CD14-positive monocyte (primary cell): Measurements from ENCODE around the gene MYNN. TPM values are rescaled to one million over a fixed set of nuclear protein-coding genes. Genes with fewer than 3 reads are reported as not detected.
A peak's percentile ranks its signal among the peaks of the same experiment; 100 is the strongest.

Source experiments
- DNase-seq, 3 donors: peaks; one replicate each; pipeline ENCODE4 v3.0.0-alpha.2; 2011 to 2022
- H2AFZ ChIP-seq: 2 replicates; pipeline ENCODE4 v1.6.0; 2012; ENCODE audit warnings: mild to moderate bottlenecking, low read depth, low read length, inconsistent platforms; ENCODE audit not compliant: insufficient read depth, poor library complexity, severe bottlenecking
- H3K27ac ChIP-seq, 2 donors: 1 replicate in 1 of 2; 2 replicates in 1 of 2; pipeline ENCODE4 v1.5.1; 2012 to 2013; ENCODE audit warnings: low read length in 2 of 2, control low read depth in 1 of 2, inconsistent platforms in 1 of 2, low read depth in 1 of 2, mild to moderate bottlenecking in 1 of 2
- H3K27me3 ChIP-seq, 2 donors: one replicate each; pipeline versions ENCODE4 v1.6.0 to v1.6.1; 2011 to 2013; ENCODE audit warnings: low read length in 2 of 2; ENCODE audit not compliant: control insufficient read depth in 2 of 2, insufficient read depth in 2 of 2
- H3K36me3 ChIP-seq, 2 donors: replicated peaks in 1 of 2; 1 replicate in 1 of 2; 2 replicates in 1 of 2; pipeline versions ENCODE4 v1.5.1 to v1.6.1; 2012 to 2013; ENCODE audit warnings: low read length in 2 of 2, control low read depth in 1 of 2, inconsistent platforms in 1 of 2, mild to moderate bottlenecking in 1 of 2; ENCODE audit not compliant: insufficient read depth in 2 of 2, control insufficient read depth in 1 of 2
- H3K4me1 ChIP-seq, 2 donors: 1 replicate in 1 of 2; 2 replicates in 1 of 2; pipeline versions ENCODE4 v1.5.1 to v1.6.1; 2012 to 2013; ENCODE audit warnings: low read length in 2 of 2, control low read depth in 1 of 2, inconsistent platforms in 1 of 2, mild to moderate bottlenecking in 1 of 2, moderate library complexity in 1 of 2; ENCODE audit not compliant: insufficient read depth in 2 of 2, control insufficient read depth in 1 of 2
- H3K4me2 ChIP-seq: replicated peaks from 2 replicates; pipeline ENCODE3; 2012; ENCODE audit warnings: low read length, moderate library complexity, mild to moderate bottlenecking; ENCODE audit not compliant: poor library complexity, severe bottlenecking; ENCODE audit errors: extremely low read depth
- H3K4me3 ChIP-seq, 3 experiments: fragments of 200-600 bp in 1 of 3; sonication (generic) in 1 of 3; replicated peaks in 1 of 3; 1 replicate in 2 of 3; 2 replicates in 1 of 3; pipeline ENCODE4 v1.5.1; 2011 to 2013; ENCODE audit warnings: low read length in 3 of 3, mild to moderate bottlenecking in 3 of 3, control low read depth in 2 of 3, low read depth in 2 of 3, inconsistent platforms in 1 of 3, moderate library complexity in 1 of 3
- H3K79me2 ChIP-seq: 2 replicates; pipeline ENCODE4 v1.6.0; 2012; ENCODE audit warnings: mild to moderate bottlenecking, control low read depth, inconsistent platforms, low read length, moderate library complexity; ENCODE audit not compliant: insufficient read depth
- H3K9ac ChIP-seq: 2 replicates; pipeline ENCODE4 v1.6.0; 2017; ENCODE audit warnings: low read length, mild to moderate bottlenecking; ENCODE audit not compliant: insufficient read depth, poor library complexity, severe bottlenecking
- H3K9me3 ChIP-seq, 2 donors: replicated peaks in 1 of 2; 1 replicate in 1 of 2; 2 replicates in 1 of 2; pipeline versions ENCODE4 v1.5.1 to v1.6.1; 2012 to 2013; ENCODE audit warnings: low read length in 2 of 2, control low read depth in 1 of 2; ENCODE audit not compliant: control insufficient read depth in 1 of 2, insufficient read depth in 1 of 2
- H4K20me1 ChIP-seq: 2 replicates; pipeline ENCODE4 v1.6.0; 2012; ENCODE audit warnings: mild to moderate bottlenecking, low read length, control low read depth, moderate library complexity; ENCODE audit not compliant: insufficient read depth
- H3K27ac Mint-ChIP-seq, 7 donors: one replicate each; pipeline ENCODE4 v1.8.0; 2020; ENCODE audit warnings: mild to moderate bottlenecking in 7 of 7, mixed read lengths in 7 of 7, moderate library complexity in 6 of 7, inconsistent platforms in 2 of 7
- H3K27me3 Mint-ChIP-seq, 3 donors: one replicate each; pipeline ENCODE4 v1.8.0; 2021 to 2022; ENCODE audit warnings: low read depth in 3 of 3, mild to moderate bottlenecking in 3 of 3, mixed read lengths in 3 of 3, moderate library complexity in 3 of 3, inconsistent platforms in 1 of 3
- H3K36me3 Mint-ChIP-seq, 2 donors: one replicate each; pipeline ENCODE4 v1.8.0; 2020; ENCODE audit warnings: mixed read lengths in 2 of 2, inconsistent platforms in 1 of 2, mild to moderate bottlenecking in 1 of 2
- H3K4me1 Mint-ChIP-seq: one replicate; pipeline ENCODE4 v1.8.0; 2020; ENCODE audit warnings: mild to moderate bottlenecking, mixed read lengths
- H3K4me3 Mint-ChIP-seq, 2 donors: one replicate each; pipeline ENCODE4 v1.8.0; 2020; ENCODE audit warnings: mild to moderate bottlenecking in 2 of 2, mixed read lengths in 2 of 2, moderate library complexity in 1 of 2
- H3K9me3 Mint-ChIP-seq, 7 donors: one replicate each; pipeline ENCODE4 v1.8.0; 2020 to 2022; ENCODE audit warnings: mixed read lengths in 7 of 7, mild to moderate bottlenecking in 6 of 7, moderate library complexity in 6 of 7, inconsistent platforms in 2 of 7
- CTCF ChIP-seq: fragments of 200-600 bp; IDR thresholded peaks from one replicate; pipeline ENCODE4 v1.8.0; 2022; ENCODE audit warnings: antibody characterized with exemption, mild to moderate bottlenecking
- WGBS: methylation state at CpG from one replicate; pipeline ENCODE4 v1.1.5; 2013; ENCODE audit warnings: missing lambda C conversion rate; ENCODE audit not compliant: insufficient coverage; 5-methylcytosine and 5-hydroxymethylcytosine counted together
- intact Hi-C, 2 donors: fragments of 100-400 bp; cut with micrococcal nuclease; formaldehyde crosslinking; loops; one replicate each; pipeline versions ENCODE4 v1.15.0 to v1.15.1; 2023
- polyA plus RNA-seq, 3 donors: library from polyadenylated mRNA; depleted of rRNA in 1 of 3; unstranded in 2 of 3; stranded (reverse) in 1 of 3; fragments of 300-500 nt in 2 of 3; fragments of >200 nt in 1 of 3; fragmentation: Illumina TruSeq in 2 of 3; gene quantifications; 1 replicate in 2 of 3; 2 replicates in 1 of 3; pipeline ENCODE4 v1.2.3, GENCODE V29; 2012 to 2021

MYNN gene
- polyA plus RNA-seq, 3 donors, result 6.3 to 9.0 (median 8.7) TPM

GRCh38 chr3:169746924-169747323 is 26.3 kb upstream of the MYNN start:
- H3K27ac Mint-ChIP-seq, result peak overlapping the region in 1 of 7 donors; percentile 31
- Histone ChIP-seq H3K9ac (no peak overlapping the region), H3K27me3 (no peaks in the 10 kb centered on the region), H3K79me2 (no peaks in the 10 kb centered on the region), H3K4me2 (no peak overlapping the region), H3K27ac (no peak overlapping the region), H3K36me3 (no peaks in the 10 kb centered on the region), H3K9me3 (no peaks in the 10 kb centered on the region), H2AFZ (no peak overlapping the region), H4K20me1 (no peaks in the 10 kb centered on the region), H3K4me1 (no peaks in the 10 kb centered on the region), H3K4me3 (no peak overlapping the region)
- no peaks in the 10 kb centered on the region for H3K9me3 Mint-ChIP-seq
- peaks cover 3 to 7% (median 5%) of the 10 kb centered on the region in 3 donors for H3K27me3 Mint-ChIP-seq
- peak in 1 of 3 donors; percentile 13 for DNase-seq
- H3K36me3 Mint-ChIP-seq, result no peaks in the 10 kb centered on the region
- H3K4me1 Mint-ChIP-seq, result peaks cover 4% of the 10 kb centered on the region
- no peak overlapping the region for H3K4me3 Mint-ChIP-seq
- WGBS, result 0% methylated on average over 3 of the region's 6 CpGs
- intact Hi-C loops, result no loop called here
- no peak for TF ChIP-seq CTCF

DNA sequence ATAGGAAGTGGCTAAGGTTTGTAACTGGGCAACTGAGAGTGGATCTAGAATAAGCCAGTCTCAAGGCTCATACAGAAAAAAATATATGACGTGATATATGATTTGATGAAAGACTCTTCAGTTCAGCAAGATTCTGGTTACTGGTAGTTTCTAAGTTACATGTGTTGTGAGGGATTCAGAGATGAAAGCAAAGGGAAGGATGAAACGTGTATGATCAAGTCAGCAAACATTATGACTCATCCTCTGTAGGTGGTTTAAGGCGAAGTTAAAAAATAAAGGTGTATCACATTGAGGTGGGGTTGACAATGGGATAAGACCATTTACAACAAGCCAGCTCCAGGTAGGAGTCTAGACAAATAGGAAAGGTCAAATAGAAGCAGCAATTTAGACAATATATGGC is 24.5 kb upstream of the MYNN start:
- Histone ChIP-seq H3K9ac (no peak overlapping the region), H3K4me3 (no peak overlapping the region), H3K36me3 (no peaks in the 10 kb centered on the region), H4K20me1 (no peaks in the 10 kb centered on the region), H3K4me1 (no peaks in the 10 kb centered on the region), H3K79me2 (no peaks in the 10 kb centered on the region), H2AFZ (no peak overlapping the region), H3K4me2 (no peak overlapping the region), H3K9me3 (no peaks in the 10 kb centered on the region), H3K27me3 (no peaks in the 10 kb centered on the region), H3K27ac (no peak overlapping the region)
- Mint-ChIP-seq H3K27me3 (peaks cover 3 to 12% (median 7%) of the 10 kb centered on the region in 3 donors), H3K4me1 (peaks cover 4% of the 10 kb centered on the region), H3K36me3 (no peaks in the 10 kb centered on the region), H3K4me3 (no peak overlapping the region), H3K27ac (no peak overlapping the region), H3K9me3 (peaks cover 0 to 4% (median 0%) of the 10 kb centered on the region in 7 donors)
- intact Hi-C loops, result no loop called here
- TF ChIP-seq CTCF, result no peak
- no peak for DNase-seq
- 100% methylated on average over 1 of the region's 3 CpGs for WGBS
